ENCODE data around the gene BIRC7.

The BIRC7 gene

DNA sequence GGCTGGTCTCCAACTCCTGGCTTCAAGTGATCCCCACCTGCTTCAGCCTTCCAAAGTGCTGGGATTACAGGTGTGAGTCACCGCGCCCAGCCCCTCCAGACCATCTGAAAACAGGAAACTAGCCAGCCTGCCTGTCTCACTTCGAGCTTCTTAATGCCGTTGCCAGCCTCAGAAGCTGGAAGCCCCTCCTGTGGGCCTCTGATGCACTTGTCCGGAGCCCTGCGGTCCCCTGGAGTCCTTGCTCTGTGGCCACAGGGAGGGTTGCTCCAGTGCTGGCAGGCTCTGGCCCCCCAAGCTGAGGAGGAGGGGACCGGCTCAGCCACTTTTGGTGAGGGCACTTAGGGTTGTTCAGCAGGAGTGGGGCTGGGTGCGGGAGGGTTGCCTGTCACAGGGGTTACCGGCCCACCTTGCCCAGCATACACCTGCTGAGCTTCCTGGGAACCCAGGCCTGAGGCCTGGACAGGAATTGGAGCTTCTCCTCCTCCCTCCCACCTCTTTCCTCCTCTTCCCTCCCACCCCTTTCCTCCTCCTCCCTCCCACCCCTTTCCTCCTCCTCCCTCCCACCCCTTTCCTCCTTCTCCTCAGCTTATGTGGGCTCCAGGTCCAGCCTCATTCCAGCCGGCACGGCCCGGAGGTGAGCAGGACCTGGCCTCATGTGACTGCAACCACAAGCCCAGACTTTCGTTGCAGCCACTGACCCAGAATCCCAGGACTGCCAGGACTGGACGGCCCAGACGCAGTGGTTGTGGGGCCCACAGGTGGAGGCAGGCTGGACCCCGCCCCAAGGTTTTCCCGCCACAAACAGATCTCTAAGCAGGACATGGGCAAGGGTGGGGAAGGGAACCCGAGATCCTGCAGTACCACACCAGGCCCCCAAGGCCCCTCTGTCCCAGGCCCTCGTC lies 9.4 kb upstream of the BIRC7 start:
- TF ChIP-seq CTCF (IDR thresholded peaks at IDR 0.05; ENCODE audit: insufficient read depth, missing control alignments) = no peak
- DNase-seq (ENCODE audit: insufficient read length, low spot score) (no peak), FAIRE-seq (no peak)

- no peak for DNase-seq (ENCODE audit: insufficient read length, low spot score)
- no peak for TF ChIP-seq CTCF (IDR thresholded peaks at IDR 0.05; ENCODE audit: insufficient read depth, missing control alignments)
- FAIRE-seq = no peak
These were observed 8.4 kb upstream of the BIRC7 start for GRCh38 chr20:63227260-63227659.

DNA sequence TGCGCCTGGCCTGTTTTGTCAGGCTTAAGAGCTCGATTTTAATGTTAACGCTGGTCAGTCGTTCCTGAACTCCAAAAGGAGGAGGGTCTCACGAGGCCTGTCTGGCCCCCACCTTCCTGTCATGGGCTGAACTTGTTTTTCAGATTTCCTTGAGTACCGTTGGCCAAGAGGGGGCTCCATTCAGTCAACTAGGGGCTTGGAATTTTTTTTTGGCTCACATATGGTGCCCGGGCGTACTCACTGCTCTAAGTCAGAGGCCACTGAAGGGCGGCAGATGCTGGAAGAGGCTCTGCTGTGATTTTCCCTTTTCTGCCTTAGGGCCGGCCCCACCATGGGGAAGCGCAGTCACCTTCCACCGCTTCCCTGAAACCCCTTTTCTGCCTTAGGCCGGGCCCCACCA lies 6.9 kb upstream of the BIRC7 start:
- no peak for TF ChIP-seq CTCF (IDR thresholded peaks at IDR 0.05; ENCODE audit: insufficient read depth, missing control alignments)
- FAIRE-seq (no peak), DNase-seq (ENCODE audit: insufficient read length, low spot score) (no peak)

DNA sequence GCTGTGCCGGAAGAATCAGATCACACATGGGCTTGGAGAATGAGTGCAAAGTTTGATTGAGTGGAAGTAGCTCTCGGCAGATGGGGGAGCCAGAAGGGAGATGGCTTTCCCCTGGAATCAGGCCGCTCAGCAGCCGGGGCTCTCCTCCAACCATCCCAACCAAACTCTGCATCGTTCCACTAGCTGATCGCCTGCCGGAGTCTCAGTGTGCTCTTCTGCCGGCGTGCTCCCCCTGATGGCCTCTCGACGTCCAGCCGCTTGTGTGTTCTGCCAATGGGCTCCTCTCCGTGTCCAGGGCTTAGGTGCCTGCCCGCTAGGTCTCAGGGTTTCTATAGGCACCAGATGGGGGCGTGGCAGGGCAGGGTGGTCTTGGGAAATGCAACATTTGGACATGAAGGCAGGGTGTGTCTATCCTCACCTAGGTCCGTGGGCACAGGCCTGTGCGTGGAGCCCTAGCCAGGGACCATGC lies 4.9 kb upstream of the BIRC7 start:
- DNase-seq (ENCODE audit: insufficient read length, low spot score) (no peak), FAIRE-seq (no peak)
- peak; percentile 39 for TF ChIP-seq CTCF (IDR thresholded peaks at IDR 0.05; ENCODE audit: insufficient read depth, missing control alignments)

DNA sequence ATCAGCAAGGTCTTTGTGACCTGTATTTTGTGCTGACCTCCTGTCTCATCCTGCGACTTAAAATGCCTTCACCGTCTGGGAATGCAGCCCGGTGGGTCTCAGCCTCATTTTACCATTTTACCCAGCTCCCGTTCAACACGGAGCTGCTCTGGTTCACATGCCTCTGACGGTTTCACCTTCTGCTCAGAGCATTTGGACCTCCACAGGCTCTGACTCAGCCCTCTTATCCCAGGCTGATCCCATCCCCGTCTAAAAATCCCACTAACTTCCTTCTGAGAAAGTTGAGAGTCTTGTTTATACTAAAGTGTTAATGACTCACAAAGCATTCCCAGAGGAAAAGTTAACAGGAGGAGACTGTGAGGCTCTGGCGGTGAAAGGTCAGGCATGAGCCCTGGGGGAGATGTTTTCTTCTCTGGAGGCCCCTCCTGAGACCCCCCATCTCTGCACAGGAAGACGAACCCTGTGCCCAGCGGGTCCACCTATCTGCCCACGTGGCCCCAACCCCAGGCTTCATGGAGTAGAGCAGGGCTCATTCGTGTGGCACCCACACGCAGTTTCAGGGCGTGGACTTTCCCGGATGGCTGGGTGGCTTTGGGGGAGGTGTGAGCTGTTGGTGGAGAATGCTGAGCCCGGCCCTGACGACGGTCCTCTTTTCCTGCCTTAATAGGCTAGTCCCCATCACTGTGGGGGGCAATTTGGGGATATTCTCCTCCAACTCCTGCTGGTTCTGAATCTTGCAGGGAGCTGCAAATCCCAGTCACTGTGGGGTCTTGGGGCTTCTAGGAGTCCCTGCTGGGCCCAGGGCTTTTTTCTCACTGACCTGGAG lies 3.3 kb upstream of the BIRC7 start:
- FAIRE-seq (no peak), DNase-seq (ENCODE audit: insufficient read length, low spot score) (no peak)
- no peak for TF ChIP-seq CTCF (IDR thresholded peaks at IDR 0.05; ENCODE audit: insufficient read depth, missing control alignments)

DNA sequence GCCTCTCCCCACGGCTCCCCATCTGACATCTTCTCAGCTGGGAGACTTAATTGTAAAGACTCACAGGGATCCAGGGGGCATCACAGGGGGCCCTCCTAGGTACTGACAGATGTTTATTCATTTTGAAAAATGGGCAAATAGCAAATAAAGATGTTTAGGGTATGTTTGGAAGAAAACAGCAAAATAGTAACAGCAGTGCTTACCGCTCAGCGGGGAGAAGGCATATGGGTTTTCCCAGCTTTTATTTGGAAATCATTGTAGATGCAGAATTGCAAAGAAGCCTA lies 2.7 kb upstream of the BIRC7 start:
- DNase-seq (ENCODE audit: insufficient read length, low spot score) = no peak
- no peak for FAIRE-seq
- no peak for TF ChIP-seq CTCF (IDR thresholded peaks at IDR 0.05; ENCODE audit: insufficient read depth, missing control alignments)

- no peak for TF ChIP-seq CTCF (IDR thresholded peaks at IDR 0.05; ENCODE audit: insufficient read depth, missing control alignments)
- DNase-seq (ENCODE audit: insufficient read length, low spot score) = no peak
- no peak for FAIRE-seq
These were observed 1.8 kb upstream of the BIRC7 start for GRCh38 chr20:63233924-63234323.
